Activated CD4-positive, alpha-beta T cell treated with anti-CD3 and anti-CD28 coated beads for 4 hours (primary cell): ENCODE measurements around the gene UAP1.

Experiments
- DNase-seq, 2 donors: peaks; one replicate each; pipeline ENCODE4 v3.0.0-alpha.2; 2020

Gene UAP1

DNA sequence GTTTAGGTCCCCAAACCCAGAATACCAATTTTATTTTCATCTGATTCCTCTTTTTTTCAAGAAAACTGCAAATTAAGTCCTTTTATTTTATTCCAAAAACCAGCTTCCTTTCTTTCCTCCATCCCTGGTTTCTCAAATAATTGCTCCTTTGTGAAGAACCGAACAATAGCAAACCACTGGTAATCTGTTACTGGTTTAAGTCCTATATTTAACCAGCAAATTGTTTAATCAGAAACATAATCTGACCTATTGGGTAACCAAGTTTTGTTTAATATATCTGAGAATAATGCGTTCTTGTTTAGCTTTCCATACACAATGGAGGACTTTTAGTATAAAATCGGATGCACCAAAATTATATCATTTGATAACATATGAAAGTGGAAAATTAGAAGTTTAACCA lies 57.6 kb downstream of the UAP1 start:
- no peak for DNase-seq

DNA sequence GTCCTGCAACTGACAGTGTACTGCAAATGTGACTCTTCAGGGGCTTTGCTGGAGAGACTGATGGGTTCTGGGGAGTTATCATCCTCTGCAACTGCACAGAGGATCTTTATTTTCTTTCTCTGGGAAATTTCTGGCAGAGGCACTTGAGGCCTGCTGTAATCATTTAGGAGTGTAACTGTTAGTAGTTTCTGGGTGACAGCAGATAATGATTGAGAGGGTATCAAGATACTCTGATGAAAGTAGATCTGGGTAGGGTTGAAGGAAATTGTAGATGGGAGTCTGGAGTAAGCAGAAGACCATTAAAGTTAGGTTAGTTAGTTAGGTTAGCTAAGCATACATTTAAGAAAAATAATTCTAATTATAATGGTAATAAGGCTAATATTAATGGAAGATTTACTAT lies 59.7 kb downstream of the UAP1 start:
- DNase-seq = no peak

DNA sequence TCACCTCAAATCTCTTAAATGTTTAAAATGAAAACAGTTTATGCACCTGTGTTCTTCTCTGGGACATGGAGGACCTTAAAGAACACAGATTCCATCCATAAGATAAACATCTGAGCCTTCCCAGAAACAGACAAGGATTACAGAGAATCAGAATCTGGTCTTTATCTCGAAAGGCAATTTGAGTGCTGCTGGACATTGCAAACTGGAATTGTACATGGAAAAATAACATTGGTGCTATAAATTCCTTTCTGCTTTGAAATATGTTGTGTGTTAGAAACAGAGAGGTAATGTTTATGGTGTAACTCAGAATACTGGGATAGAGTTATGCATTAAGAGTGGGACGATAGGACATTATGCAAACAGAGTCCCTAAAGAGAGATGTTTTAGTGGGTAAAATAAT lies 64.2 kb downstream of the UAP1 start:
- DNase-seq = no peak

DNA sequence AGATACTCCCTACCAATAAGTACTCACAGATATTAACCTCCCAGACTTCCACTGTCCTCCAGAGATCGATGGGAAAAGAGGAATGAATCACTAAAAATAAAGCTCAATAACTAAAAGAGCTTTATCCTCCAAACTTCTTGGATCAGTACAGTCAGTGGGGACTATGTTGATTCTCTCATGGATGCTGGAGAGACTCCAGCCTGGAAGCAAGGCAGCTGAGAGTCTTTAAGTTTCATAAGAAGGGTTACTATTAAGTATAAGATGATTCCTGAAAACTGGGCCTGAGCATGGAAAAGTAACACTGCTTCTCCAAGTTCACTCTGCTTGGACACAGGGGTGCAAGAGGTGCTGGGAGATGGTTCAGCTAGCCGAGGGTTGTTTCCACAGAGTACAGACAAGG lies 64.6 kb downstream of the UAP1 start:
- no peak for DNase-seq

DNA sequence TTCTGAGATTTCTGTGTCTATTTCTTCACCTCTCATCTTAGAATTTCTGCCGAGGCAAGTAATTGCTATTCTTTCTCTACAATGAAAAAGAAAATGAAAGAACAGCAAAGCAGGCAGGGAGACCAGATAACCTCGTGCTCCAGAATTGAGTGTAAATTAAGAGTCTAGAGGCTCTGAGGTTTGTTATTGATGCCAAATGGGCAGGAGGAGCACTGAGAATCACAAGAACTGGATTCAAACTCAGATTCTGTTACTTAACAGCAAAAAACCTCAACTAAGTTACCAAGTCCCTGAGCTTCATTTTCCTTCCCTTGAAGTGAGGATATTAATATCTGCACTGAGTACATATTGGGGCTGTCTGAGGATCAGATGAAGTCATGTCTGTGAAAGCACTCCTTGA lies 65.2 kb downstream of the UAP1 start:
- DNase-seq = no peak

DNA sequence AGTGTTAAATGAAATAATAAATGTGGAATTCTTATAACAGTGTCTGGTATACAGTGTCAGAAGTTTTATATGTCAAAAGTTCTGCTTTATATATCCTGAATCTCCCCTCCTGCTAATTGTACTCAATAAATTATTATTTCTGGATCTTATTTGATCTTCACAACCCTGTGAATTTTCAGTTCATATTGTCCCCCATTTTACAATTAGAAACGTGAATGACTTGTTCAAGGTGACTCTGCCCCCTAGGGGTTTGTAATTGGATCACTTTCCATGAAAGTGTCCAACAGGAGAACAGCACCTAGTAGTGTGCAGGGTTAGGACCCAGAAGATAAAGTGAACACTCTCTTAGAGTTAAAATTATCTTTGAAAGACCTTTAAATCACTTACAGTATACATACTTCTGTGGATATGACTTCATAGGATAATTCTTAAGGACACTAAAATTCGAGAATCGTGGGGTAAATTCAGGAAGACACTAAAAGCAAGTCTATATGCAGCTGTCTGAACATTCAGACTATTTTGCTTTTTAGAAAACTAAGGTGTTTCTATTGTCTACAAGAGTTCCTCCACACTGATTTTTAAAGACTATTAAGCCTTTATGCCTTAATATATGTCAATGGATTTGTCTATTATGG lies 66.3 kb downstream of the UAP1 start:
- no peak for DNase-seq

DNA sequence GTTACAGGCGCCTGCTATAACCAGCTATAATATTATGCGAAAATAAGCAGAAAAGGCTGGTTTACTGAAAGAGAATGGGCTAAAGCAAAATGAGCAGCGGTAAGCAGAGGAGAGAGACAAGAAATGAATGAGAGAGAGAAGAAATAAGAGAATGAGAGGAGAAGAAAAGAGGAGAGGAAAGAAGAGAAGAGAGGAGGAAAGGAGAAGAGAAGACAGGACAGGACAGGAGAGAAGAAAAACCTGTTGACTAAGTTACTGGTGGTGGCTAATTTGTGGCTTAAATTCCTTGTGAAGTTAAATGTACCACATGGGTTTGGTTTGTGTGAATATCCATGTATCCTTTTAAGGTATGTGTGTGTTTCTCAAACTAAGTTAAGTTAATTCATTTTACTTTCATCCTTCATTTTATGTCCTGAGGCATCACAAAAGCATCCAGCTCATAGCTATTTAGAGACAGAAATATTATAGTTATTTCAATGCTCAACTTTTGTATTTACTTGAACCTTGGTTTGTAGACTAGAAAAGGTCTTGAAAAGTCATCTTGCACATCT lies 67.6 kb downstream of the UAP1 start:
- DNase-seq = no peak

DNA sequence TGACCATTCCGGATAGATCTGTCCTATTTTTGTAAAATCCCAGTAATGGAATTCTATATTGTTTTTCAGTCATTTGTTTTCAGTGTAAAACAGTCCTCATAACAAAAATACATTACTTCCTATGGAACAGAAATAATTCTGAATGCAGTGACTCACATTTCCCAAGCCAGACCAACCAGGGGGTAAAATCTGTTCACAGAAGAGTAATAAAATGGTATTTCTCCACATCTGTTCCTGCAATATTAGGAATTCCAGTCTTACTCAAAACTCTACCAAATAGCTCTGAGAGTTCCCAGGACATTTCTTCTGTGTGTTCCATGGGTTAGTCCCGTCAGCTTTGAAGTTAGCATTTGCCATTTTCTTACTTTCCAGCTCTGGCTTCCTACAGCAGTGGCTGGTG lies 68.1 kb downstream of the UAP1 start:
- DNase-seq = no peak

DNA sequence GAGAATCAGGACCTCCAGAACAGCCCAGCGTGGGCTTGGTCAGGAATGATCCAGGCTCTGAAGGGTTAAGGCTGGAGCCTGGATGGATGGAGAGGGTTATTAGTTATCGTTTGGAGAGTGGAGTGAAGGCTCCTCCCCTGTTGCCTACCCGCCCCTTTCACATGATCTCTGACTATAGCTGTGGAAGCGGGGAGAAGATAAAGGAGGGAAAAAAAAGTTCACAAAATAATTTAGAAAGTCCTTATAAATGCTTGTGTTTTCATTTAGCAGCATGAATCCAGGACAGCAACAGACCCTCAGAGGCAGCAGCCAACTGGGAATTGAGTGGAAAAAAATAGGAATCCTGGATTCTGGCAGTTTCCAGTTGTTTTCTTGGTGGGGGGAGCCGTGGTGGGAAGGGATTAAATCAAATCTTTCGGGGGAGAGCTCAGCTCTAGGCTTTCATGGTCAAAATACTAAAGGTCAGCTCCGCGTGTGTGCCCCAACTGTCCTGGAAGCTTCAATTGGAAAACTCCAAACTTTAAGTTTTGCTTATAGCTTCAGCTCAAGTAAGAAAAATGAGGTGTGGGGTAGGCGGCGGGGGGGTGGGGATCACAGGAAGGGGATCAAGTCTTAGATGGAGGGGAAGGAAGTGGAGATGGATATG lies 70.1 kb downstream of the UAP1 start:
- DNase-seq = no peak

DNA sequence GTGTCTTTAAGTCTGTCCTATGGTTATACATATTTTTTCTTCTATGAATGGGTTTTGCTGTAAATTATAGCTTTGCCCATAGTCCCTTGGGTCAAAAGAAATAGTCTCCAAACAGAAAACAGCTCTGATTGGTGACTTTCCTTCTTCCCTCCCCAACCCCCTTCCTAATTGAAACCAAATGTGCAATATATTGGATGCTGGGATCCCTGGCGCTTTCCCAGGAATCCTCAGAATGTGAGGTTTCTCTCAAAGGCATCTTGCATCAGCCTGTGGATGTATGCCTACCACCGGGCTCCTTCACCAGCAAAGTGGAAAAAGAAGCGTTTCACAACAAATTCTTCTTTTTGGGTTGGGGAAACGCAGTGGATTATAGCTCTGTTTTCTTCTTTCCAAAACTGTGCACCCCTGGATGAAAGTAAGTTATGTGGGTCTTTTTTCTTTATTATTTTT lies 70.7 kb downstream of the UAP1 start, which contains the start of gene DDR2:
DDR2 (plus strand) TSS at position 248 of the 450 bp plus-strand sequence. CDS start 86,600 bp downstream, outside the sequence.
- DNase-seq = no peak

DNA sequence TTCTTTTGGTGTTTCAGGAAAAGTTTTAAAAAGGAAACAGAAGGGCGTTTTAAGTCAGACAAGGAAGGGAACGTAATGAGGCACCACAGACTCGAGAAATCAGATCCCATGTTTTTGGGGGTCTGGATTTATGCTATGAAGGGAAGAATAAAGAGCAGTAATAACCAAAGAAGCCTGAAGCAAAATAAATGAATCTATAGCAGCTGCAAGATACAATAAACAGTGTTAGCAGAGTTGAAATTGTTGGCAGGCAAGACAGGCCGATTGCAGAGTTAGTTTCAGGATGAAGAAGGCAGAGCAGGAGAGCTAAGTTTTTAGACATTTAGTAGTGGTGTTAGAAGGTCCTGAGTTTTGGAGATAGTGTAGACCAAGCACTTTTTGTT lies 71.2 kb downstream of the UAP1 start:
- no peak for DNase-seq

DNA sequence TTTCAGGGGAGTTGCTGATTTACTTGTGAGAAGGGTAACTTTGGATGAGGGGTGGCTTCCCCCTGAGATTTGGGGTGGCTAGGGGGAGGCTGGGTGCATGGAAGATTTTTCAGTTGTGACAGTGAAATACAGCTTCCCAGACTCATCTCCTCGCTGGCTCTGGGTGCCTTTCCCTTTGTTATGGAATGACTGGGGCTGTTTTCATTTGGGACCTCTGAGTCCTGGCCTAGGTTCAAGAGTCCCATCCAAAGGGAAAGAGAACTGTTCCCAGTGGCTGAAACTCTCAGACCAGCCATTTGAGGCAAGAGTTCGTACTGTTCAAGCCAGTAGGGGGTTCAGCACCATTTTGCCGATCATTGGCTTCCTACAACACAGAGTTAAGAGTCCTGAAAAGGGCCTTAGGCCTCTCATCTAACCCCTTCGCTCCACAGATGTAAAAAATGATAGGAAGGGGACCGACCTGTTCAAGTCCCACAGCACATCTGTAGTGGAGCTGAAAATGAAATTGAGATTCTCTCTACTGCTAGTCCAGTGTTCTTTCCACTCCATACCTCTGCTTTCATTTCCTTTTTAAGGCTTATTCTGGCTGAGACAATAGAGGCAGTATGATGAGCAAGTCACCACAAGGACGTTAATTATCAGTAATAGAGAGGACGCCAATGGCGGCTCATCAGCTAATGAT lies 71.7 kb downstream of the UAP1 start:
- no peak for DNase-seq

DNA sequence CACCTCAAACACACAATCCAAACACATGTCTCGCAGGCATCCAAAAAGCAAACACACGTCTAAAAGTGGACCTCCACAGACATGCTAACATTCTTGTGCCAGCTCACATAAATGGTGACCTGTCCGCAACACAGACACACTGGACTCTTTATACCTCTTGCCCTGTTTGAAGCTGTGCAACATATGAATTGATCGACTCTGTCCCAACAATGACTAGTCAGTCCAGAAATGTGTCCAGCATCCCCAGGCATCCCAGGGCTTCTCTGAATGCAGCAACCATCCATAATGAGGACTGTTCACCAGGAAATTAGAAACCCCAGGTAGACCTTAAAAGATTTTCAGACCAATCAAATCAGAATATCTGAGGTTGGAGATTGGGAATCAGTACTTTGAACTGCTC lies 73.9 kb downstream of the UAP1 start:
- no peak for DNase-seq

DNA sequence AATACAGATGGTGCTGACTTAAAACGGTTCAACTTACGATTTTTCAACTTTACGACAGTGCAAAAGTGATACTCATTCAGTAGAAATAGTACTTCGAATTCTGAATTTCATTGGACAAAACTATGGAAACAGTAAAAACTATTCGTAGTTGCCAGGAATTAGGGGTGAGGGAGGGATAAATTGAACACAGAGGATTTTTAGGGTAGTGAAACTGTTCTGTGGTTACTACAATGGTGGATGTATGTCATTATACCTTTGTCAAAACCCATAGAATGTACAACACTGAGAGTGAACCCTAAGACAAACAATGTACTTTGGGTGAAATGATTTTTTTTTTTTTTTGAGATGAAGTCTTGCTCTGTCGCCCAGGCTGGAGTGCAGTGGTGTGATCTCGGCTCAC lies 78.2 kb downstream of the UAP1 start:
- no peak for DNase-seq

DNA sequence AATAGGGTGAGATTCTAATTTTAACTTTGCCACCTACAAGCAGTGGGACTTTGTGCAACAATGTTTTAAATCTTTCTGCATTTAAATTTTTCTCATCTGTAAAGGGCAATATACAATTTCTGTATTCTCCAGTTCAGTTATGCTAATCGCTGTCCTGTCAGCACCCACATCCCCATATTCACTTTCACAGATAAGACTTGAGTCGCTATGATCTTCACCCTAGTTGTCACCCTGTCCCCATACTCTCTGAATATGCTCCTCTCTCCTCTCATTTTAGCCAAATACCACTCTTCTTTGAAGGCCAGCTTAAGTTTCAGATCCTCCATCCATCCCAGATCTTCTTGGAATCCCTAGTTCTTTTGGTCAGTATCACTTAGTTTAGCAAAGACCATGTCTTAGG lies 79.6 kb downstream of the UAP1 start:
- no peak for DNase-seq

DNA sequence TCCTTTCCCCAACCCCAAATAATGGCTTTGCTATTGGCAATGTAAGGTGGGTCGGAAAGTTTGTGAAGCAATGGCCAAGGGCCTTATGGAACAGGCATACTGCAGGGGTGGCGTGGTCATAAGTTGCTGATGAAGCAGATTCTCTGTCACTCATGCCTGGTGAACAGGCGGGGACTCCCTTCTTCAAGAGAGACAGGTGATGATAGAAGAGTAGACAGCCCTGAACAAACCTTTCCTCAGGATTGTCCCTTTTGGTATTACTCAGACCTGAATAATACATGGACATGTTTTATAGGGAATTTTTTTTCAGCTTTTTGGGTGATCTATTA lies 83.4 kb downstream of the UAP1 start:
- DNase-seq = no peak

DNA sequence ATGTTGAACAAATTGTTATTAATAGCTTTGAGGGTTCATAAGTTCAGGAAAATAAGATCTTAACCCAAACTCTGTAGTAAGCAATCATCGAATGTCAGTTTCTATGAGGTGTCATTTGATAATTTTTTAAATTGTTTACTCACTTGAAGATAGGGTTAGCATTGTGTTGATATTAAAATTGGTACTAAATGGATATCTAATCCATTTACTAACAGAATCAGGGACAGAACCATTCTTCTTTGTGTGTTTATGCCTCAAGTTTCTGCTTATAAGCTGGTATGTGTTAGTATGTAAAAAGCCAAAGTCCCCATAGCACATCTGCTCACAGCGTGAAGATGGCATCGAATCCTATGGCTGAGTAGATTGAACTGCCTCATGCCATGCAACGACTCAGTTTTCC lies 84.1 kb downstream of the UAP1 start:
- DNase-seq = no peak

DNA sequence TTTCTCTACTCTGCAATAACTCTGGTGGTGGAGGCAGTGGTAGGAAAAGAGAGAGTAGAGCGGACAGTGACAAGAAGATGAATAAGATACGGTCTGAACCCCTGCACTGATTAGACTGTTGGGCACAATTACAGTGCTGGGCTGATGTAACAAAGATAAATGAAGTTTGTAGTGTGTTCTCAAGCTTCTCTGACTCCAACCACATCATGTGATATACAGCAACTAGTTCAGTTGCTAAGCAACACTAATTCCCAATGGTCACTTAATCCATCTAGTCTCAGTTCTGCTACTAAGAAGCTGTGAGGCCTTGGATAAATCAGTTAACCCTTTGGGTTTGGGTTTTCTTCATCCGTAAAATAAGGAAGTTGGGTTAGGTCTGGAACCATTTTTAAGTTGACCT lies 88.1 kb downstream of the UAP1 start:
- no peak for DNase-seq
